Measurements from ENCODE around the gene STX12. TPM values are rescaled to one million over a fixed set of nuclear protein-coding genes. Genes with fewer than 3 reads are reported as not detected.

STX12 gene
- 40.5 and 44.5 TPM in 2 replicates for total RNA-seq
- long read RNA-seq, transcript STX12-201 (9 exons, 3,079 nt): major isoform, 438 of 468 reads
- long read RNA-seq, transcript STX12-203 (4 exons, 703 nt): minor isoform, 7 of 468 reads
- long read RNA-seq, partial matches to known transcripts: 11 of 468 reads
- long read RNA-seq, other reads (novel, unspliced or antisense): 12 of 468 reads

DNA sequence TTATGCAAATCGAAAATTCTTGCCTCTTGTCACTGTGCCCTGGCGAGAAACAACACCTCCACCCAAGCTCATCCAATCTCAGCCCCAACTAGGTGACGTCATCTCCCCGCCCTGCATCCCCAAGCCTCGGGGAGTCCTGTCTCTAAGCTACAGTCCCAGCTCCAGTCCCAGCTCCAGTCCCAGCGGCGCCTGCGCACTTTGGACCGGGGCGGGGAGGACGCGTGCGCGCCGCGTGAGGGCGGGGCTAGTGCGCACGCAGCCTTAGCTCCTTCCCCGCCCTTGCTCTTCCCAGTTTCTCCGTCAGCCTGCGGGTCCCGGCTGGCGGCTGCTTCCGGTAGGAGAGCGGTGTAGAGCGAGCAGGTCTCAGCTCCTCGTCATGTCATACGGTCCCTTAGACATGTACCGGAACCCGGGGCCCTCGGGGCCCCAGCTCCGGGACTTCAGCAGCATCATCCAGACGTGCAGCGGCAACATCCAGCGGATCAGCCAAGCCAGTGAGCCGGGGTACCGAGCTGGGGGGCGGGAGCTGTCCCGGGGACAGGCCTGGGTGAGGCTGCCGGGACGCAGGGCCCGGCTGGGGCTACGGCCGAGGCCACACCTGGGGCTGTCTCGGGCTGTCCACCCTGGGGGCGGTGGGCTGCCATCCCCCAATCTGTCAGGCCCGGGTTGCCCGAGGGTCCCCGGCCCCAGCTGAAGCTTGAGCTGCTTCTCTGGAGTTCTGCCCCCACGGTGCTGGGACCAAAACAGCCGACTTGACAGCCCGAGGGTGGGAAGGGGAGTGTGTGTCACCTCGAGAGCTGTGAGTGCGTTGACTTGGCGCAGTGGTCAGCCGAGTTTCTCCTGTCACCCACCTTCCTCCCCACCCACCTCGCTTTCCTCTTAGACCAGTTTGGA is at the start of gene STX12:
Gene STX12 (plus strand): TSS at position 288 of the 894 bp plus-strand sequence. CDS start 89 bp downstream, at position 377.
- Mint-ChIP-seq H3K36me3 (ENCODE audit: unreplicated experiment) (no peaks in the 10 kb centered on the region), H3K4me1 (ENCODE audit: unreplicated experiment) (peaks cover 23% of the 10 kb centered on the region), H3K4me3 (ENCODE audit: unreplicated experiment) (peak within 1 kb of the TSS; percentile 95), H3K9me3 (ENCODE audit: unreplicated experiment) (no peaks in the 10 kb centered on the region), H3K27me3 (ENCODE audit: unreplicated experiment) (no peaks in the 10 kb centered on the region), H3K27ac (ENCODE audit: unreplicated experiment) (peak within 1 kb of the TSS; percentile 97)
- TF ChIP-seq, protein P1, sequence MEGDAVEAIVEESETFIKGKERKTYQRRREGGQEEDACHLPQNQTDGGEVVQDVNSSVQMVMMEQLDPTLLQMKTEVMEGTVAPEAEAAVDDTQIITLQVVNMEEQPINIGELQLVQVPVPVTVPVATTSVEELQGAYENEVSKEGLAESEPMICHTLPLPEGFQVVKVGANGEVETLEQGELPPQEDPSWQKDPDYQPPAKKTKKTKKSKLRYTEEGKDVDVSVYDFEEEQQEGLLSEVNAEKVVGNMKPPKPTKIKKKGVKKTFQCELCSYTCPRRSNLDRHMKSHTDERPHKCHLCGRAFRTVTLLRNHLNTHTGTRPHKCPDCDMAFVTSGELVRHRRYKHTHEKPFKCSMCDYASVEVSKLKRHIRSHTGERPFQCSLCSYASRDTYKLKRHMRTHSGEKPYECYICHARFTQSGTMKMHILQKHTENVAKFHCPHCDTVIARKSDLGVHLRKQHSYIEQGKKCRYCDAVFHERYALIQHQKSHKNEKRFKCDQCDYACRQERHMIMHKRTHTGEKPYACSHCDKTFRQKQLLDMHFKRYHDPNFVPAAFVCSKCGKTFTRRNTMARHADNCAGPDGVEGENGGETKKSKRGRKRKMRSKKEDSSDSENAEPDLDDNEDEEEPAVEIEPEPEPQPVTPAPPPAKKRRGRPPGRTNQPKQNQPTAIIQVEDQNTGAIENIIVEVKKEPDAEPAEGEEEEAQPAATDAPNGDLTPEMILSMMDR (IDR thresholded peaks at IDR 0.05): no peak
- peak; percentile 100 for DNase-seq (ENCODE audit: extremely low spot score, unreplicated experiment)

DNA sequence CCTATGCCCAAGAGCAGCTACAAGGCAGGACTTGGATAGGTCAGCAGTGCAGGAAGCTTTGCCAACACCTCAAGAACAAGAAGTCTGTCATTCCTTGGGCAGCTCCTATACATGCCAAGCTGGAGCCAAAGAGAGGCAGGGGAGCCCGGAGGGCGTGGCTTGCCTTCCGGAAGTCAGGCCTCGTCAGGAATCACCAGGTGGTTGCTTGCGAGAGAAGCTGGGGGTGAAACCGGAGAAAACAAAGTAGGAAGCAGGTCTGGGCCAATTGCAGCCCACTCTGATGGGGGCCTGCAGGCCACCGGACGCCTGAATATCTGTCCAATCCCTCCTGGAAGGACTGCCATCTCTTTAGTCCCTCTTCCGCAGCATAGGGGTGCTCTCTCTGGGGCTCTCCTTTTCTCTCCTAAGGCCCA is 48.1 kb upstream of the STX12 start:
- Mint-ChIP-seq H3K27ac (ENCODE audit: unreplicated experiment) (peak overlapping the region; percentile 99), H3K4me1 (ENCODE audit: unreplicated experiment) (peaks cover 16% of the 10 kb centered on the region), H3K36me3 (ENCODE audit: unreplicated experiment) (peaks cover 7% of the 10 kb centered on the region), H3K9me3 (ENCODE audit: unreplicated experiment) (no peaks in the 10 kb centered on the region), H3K4me3 (ENCODE audit: unreplicated experiment) (peak overlapping the region; percentile 74), H3K27me3 (ENCODE audit: unreplicated experiment) (peaks cover 4% of the 10 kb centered on the region)
- no peak for DNase-seq (ENCODE audit: extremely low spot score, unreplicated experiment)
- TF ChIP-seq, protein P1 (IDR thresholded peaks at IDR 0.05): no peak

DNA sequence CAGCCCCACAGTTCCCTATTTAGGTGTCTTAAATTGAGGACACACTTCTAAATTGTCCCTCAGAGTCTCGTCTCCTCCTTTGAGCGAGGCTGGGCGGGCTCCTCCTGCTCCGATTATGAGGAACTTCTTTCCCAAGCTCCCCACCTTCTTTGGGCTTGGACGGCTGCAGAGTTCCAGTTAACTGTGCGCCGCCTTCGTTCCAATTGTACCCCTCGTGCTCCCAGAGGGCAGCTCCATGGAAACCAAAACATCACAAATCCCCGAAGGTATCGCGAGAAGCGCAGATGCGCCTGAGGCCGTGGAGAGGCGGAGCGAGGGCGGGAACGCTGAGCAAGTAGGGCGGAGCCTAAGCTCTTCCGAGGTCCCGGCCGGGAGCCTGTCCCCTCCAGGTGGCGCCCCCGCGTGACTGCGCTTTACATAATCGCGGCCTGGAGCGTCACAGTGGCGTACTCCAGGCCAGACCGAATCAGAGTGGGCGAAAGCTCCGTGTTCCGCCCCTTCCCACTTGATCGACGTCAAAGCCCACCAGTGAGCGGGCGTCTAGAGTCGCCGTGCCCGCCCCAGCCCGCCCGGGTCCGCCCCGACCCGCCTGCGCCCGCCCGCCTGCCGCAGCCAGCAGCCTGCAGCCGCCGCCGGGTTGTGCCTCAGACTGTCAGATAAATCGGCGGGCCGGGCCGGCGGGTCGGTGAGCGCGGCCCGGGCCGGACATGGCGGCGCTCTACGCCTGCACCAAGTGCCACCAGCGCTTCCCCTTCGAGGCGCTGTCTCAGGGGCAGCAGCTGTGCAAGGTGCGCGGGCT is 47.4 kb upstream of the STX12 start, which contains the start of gene FAM76A:
Gene FAM76A (plus strand): TSS at position 588 of the 799 bp plus-strand sequence. CDS start 120 bp downstream, at position 708.
- Mint-ChIP-seq H3K27me3 (ENCODE audit: unreplicated experiment) (no peaks in the 10 kb centered on the region), H3K4me3 (ENCODE audit: unreplicated experiment) (peak within 1 kb of the TSS; percentile 83), H3K27ac (ENCODE audit: unreplicated experiment) (peak within 1 kb of the TSS; percentile 99), H3K4me1 (ENCODE audit: unreplicated experiment) (peaks cover 16% of the 10 kb centered on the region), H3K36me3 (ENCODE audit: unreplicated experiment) (peaks cover 12% of the 10 kb centered on the region), H3K9me3 (ENCODE audit: unreplicated experiment) (no peaks in the 10 kb centered on the region)
- TF ChIP-seq, protein P1 (IDR thresholded peaks at IDR 0.05): peak; percentile 57
- DNase-seq (ENCODE audit: extremely low spot score, unreplicated experiment): peak; percentile 100

DNA sequence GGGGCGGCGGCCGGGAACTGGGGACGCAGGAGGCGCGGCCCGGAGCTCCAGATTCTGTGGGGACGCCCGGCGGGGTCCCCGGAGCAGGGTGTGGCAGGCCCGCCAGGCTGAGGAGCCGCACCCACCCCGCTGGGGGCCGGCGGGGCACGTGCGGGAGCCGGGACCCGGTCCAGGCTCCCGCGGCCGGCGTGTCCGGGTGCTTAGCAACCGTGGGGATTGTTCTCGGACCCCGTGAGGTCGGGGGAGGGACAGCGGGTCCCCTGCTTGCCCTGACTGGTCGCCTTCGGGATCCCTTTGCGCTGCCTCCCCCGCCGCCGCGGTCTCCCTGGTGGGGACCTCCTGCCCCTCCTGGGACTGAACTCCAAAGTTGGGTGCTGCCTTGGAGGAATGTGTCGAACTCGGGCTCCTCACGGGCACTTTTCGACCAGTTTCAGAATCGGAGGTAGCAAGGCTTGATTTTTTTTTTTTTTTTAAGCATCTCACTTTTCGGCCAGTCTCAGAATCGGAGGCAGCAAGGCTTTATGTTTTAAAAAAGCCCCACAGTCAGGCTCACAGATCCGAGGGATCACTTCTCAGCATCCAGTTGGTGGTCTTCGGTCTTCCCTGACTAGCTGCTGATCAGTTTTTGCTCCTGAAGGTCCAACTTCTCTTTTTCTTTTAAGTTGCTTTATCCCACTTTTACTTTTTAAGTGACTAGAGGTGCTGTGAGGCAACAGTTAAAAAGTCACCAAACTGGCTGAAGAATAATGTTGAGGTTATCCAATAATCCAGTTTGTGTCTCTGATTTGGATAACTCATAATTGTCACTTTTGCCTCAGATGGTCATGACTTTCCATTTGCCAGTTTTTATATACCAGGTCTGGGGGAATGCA is 46.6 kb upstream of the STX12 start:
- peak overlapping the region; percentile 88 for H3K27ac Mint-ChIP-seq (ENCODE audit: unreplicated experiment)
- H3K4me1 Mint-ChIP-seq (ENCODE audit: unreplicated experiment): peaks cover 16% of the 10 kb centered on the region
- no peaks in the 10 kb centered on the region for H3K27me3 Mint-ChIP-seq (ENCODE audit: unreplicated experiment)
- TF ChIP-seq, protein P1 (IDR thresholded peaks at IDR 0.05): no peak
- H3K9me3 Mint-ChIP-seq (ENCODE audit: unreplicated experiment): no peaks in the 10 kb centered on the region
- H3K4me3 Mint-ChIP-seq (ENCODE audit: unreplicated experiment): peak overlapping the region; percentile 83
- H3K36me3 Mint-ChIP-seq (ENCODE audit: unreplicated experiment): peaks cover 14% of the 10 kb centered on the region
- peak; percentile 87 for DNase-seq (ENCODE audit: extremely low spot score, unreplicated experiment)

Measured in osteocyte (in vitro differentiated cells).